HEK293T (cell line): ENCODE measurements around the gene SMAD6.

Experiments used
- ARNT ChIP-seq: fragments of 450-650 bp; IDR thresholded peaks from 2 replicates; pipeline ENCODE4 v1.6.1; 2017; ENCODE audit warnings: mild to moderate bottlenecking
- BHLHE40 ChIP-seq: fragments of 450-650 bp; IDR thresholded peaks from 2 replicates; pipeline ENCODE4 v1.6.1; 2016; ENCODE audit warnings: mild to moderate bottlenecking, moderate library complexity, borderline replicate concordance
- CTBP1 ChIP-seq: fragments of 450-650 bp; IDR thresholded peaks from 2 replicates; pipeline ENCODE4 v1.6.1; 2016; ENCODE audit warnings: borderline replicate concordance
- ELF4 ChIP-seq: fragments of 450-650 bp; IDR thresholded peaks from 2 replicates; pipeline ENCODE4 v1.6.1; 2017; ENCODE audit warnings: antibody characterized with exemption
- FOXA1 ChIP-seq: fragments of 450-650 bp; IDR thresholded peaks from 2 replicates; pipeline ENCODE4 v1.6.1; 2016; ENCODE audit warnings: mild to moderate bottlenecking
- FOXK2 ChIP-seq: fragments of 450-650 bp; IDR thresholded peaks from 2 replicates; pipeline ENCODE4 v1.6.1; 2016; ENCODE audit warnings: mild to moderate bottlenecking
- FOXM1 ChIP-seq: fragments of 450-650 bp; IDR thresholded peaks from 2 replicates; pipeline ENCODE4 v1.6.1; 2017; ENCODE audit warnings: mild to moderate bottlenecking, borderline replicate concordance
- HDGF ChIP-seq: fragments of 450-650 bp; IDR thresholded peaks from 2 replicates; pipeline ENCODE4 v1.6.1; 2017; ENCODE audit warnings: antibody characterized with exemption, borderline replicate concordance
- NFRKB ChIP-seq: fragments of 450-650 bp; IDR thresholded peaks from 2 replicates; pipeline ENCODE4 v1.6.1; 2016; ENCODE audit warnings: mild to moderate bottlenecking, moderate library complexity
- PKNOX1 ChIP-seq: fragments of 450-650 bp; IDR thresholded peaks from 2 replicates; pipeline ENCODE4 v1.6.1; 2016
- SP1 ChIP-seq: fragments of 450-650 bp; IDR thresholded peaks from 2 replicates; pipeline ENCODE4 v1.6.1; 2017
- SUZ12 ChIP-seq: fragments of 450-650 bp; IDR thresholded peaks from 2 replicates; pipeline ENCODE4 v1.6.1; 2016; ENCODE audit warnings: mild to moderate bottlenecking
- ZNF384 ChIP-seq: fragments of 450-650 bp; IDR thresholded peaks from 2 replicates; pipeline ENCODE4 v1.6.1; 2016

GRCh38 chr15:66700412-66700801 lies 1.6 kb upstream of the SMAD6 start:
- TF ChIP-seq FOXA1 (no peak), NFRKB (no peak), FOXM1 (no peak), ZNF384 (no peak), SP1 (no peak), BHLHE40 (no peak), SUZ12 (no peak), HDGF (no peak), FOXK2 (no peak), ARNT (no peak), PKNOX1 (no peak), CTBP1 (no peak), ELF4 (no peak)
